ENCODE data around the gene MRPS9.

DNA sequence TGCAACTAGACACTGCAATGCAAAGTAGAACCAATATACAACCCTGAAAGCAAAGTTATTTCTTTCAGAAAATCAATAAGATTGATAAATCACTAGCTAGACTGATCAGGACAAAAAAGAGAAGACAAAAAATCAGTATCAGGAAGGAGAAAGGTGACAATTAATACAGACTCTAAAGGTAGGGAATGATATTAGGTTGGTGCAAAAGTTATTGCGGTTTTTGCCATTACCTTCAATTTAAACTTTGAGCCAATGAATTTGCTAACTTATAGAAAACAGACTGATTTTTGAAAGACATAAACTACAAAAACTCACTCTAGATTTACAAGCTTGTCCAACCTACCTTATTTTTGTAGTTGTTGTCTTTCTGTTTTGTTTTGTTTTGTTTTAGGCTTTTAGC lies 30.5 kb upstream of the MRPS9 start:
- TF ChIP-seq POLR2AphosphoS5 (IDR thresholded peaks at IDR 0.05; ENCODE audit: insufficient read depth, low read depth, low read length) = no peak
- TF ChIP-seq, protein P1, sequence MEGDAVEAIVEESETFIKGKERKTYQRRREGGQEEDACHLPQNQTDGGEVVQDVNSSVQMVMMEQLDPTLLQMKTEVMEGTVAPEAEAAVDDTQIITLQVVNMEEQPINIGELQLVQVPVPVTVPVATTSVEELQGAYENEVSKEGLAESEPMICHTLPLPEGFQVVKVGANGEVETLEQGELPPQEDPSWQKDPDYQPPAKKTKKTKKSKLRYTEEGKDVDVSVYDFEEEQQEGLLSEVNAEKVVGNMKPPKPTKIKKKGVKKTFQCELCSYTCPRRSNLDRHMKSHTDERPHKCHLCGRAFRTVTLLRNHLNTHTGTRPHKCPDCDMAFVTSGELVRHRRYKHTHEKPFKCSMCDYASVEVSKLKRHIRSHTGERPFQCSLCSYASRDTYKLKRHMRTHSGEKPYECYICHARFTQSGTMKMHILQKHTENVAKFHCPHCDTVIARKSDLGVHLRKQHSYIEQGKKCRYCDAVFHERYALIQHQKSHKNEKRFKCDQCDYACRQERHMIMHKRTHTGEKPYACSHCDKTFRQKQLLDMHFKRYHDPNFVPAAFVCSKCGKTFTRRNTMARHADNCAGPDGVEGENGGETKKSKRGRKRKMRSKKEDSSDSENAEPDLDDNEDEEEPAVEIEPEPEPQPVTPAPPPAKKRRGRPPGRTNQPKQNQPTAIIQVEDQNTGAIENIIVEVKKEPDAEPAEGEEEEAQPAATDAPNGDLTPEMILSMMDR (IDR thresholded peaks at IDR 0.05; ENCODE audit: extremely low read depth in 1 of 2, insufficient read depth in 1 of 2, low read depth in 1 of 2, low read length in 2 of 2) = no peak
- no peak for TF ChIP-seq POLR2A (IDR thresholded peaks at IDR 0.05; ENCODE audit: low read depth, low read length)
- TF ChIP-seq EZH2 (IDR thresholded peaks at IDR 0.05; ENCODE audit: borderline replicate concordance, low read depth, low read length, severe bottlenecking) = no peak

Measured in endothelial cell of umbilical vein (primary cell).